Gastroesophageal sphincter (tissue), 4 donors: ENCODE measurements around the gene CENPW. TPM values are rescaled to one million over a fixed set of nuclear protein-coding genes. Genes with fewer than 3 reads are reported as not detected.

Experiments used
- ATAC-seq: fragments of 150-250 bp; one replicate; pipeline ENCODE4 v1.9.1; 2016; ENCODE audit warnings: mild to moderate bottlenecking, moderate library complexity
- H3K27ac ChIP-seq, 4 donors: fragments of 200-600 bp; sonication (generic) in 3 of 4; 1 replicate in 3 of 4; 2 replicates in 1 of 4; pipeline ENCODE4 v1.5.1; 2016 to 2019
- H3K27me3 ChIP-seq: fragments of 200-600 bp; sonication (generic); one replicate; pipeline ENCODE4 v1.5.1; 2019
- H3K36me3 ChIP-seq, 2 donors: fragments of 200-600 bp; sonication (generic); one replicate each; pipeline ENCODE4 v1.5.1; 2019; ENCODE audit warnings: control low read depth in 1 of 2
- H3K4me1 ChIP-seq, 3 donors: fragments of 200-600 bp; sonication (generic); 1 replicate in 2 of 3; 2 replicates in 1 of 3; pipeline ENCODE4 v1.5.1; 2016 to 2019; ENCODE audit warnings: control low read depth in 2 of 3
- H3K4me3 ChIP-seq, 2 donors: fragments of 200-600 bp; sonication (generic); one replicate each; pipeline ENCODE4 v1.5.1; 2019; ENCODE audit warnings: mild to moderate bottlenecking in 1 of 2, moderate library complexity in 1 of 2
- H3K9me3 ChIP-seq, 3 donors: fragments of 200-600 bp; sonication (generic); one replicate each; pipeline ENCODE4 v1.5.1; 2017 to 2019; ENCODE audit warnings: control low read depth in 2 of 3
- CTCF ChIP-seq, 4 experiments: fragments of 200-600 bp in 2 of 4; fragments of 450-650 bp in 2 of 4; sonication (generic) in 1 of 4; IDR thresholded peaks; one replicate each; pipeline ENCODE4 v1.5.1; 2017 to 2019; ENCODE audit warnings: antibody characterized with exemption in 4 of 4, mild to moderate bottlenecking in 2 of 4, moderate library complexity in 2 of 4
- EP300 ChIP-seq: sonication (generic); formaldehyde crosslinking; IDR thresholded peaks from one replicate; pipeline ENCODE4 v1.6.1; 2017; ENCODE audit warnings: antibody characterized with exemption, mild to moderate bottlenecking
- POLR2A ChIP-seq, 2 donors: fragments of 450-650 bp; IDR thresholded peaks; one replicate each; pipeline ENCODE4 v1.6.1; 2017; ENCODE audit warnings: antibody characterized with exemption in 2 of 2, mild to moderate bottlenecking in 2 of 2, moderate library complexity in 1 of 2
- POLR2AphosphoS5 ChIP-seq: sonication (generic); formaldehyde crosslinking; IDR thresholded peaks from one replicate; pipeline ENCODE4 v1.6.1; 2017; ENCODE audit warnings: antibody characterized with exemption
- WGBS, 2 donors: methylation state at CpG; one replicate each; pipeline ENCODE4 v1.1.5; 2018; ENCODE audit warnings: low coverage in 1 of 2; 5-methylcytosine and 5-hydroxymethylcytosine counted together
- total RNA-seq, 4 donors: library from RNA; depleted of rRNA; stranded (reverse); fragments of >200 nt; gene quantifications; one replicate each; pipeline ENCODE4 v1.1.0, GENCODE V29; 2016

CENPW gene
- 10 to 100 TPM in 1 of 4 donors, 1 to 10 TPM in 2, under 1 TPM in 1; 0.69 to 14.3 (median 4.9) TPM for total RNA-seq

- Histone ChIP-seq H3K27me3 (no peaks in the 10 kb centered on the region), H3K4me1 (peaks cover 8 to 25% (median 10%) of the 10 kb centered on the region in 3 donors), H3K36me3 (no peaks in the 10 kb centered on the region), H3K27ac (peak within 1 kb of the TSS; percentile 9 to 81 (median 42)), H3K9me3 (no peaks in the 10 kb centered on the region), H3K4me3 (peak within 1 kb of the TSS; percentile 60 to 68)
- ATAC-seq = peak; percentile 58
- TF ChIP-seq POLR2A (IDR thresholded peaks at IDR 0.05) = no peak
- peak; percentile 68 for TF ChIP-seq POLR2AphosphoS5
- TF ChIP-seq EP300 = no peak
- peak in 1 of 4 experiments; percentile 10 for TF ChIP-seq CTCF (IDR thresholded peaks at IDR 0.05)
- 4 to 5% methylated on average over 12 to 33 of the region's 46 CpGs for WGBS, 2 donors
These were observed at the start of gene CENPW for GRCh38 chr6:126339796-126340609. CENPW (plus strand) TSS chr6:126340115; CDS start chr6:126340274, 159 bp downstream.

- Histone ChIP-seq H3K36me3 (no peaks in the 10 kb centered on the region), H3K4me1 (no peaks in the 10 kb centered on the region), H3K27ac (no peak overlapping the region), H3K9me3 (no peaks in the 10 kb centered on the region), H3K27me3 (no peaks in the 10 kb centered on the region), H3K4me3 (no peak overlapping the region)
- peak; percentile 67 for TF ChIP-seq POLR2AphosphoS5
- no peak for TF ChIP-seq CTCF (IDR thresholded peaks at IDR 0.05)
- ATAC-seq = peak; percentile 50
These were observed 45.9 kb upstream of the CENPW start for GRCh38 chr6:126293891-126294524.

- H3K4me3 ChIP-seq = no peak overlapping the region
- no peak for ATAC-seq
- WGBS, 2 donors = 47 to 60% methylated on average over 2 to 3 of the region's 3 CpGs
- no peaks in the 10 kb centered on the region for H3K36me3 ChIP-seq
- H3K27me3 ChIP-seq = no peaks in the 10 kb centered on the region
- TF ChIP-seq POLR2AphosphoS5 (no peak), CTCF (IDR thresholded peaks at IDR 0.05) (no peak)
- H3K4me1 ChIP-seq = no peaks in the 10 kb centered on the region
- no peak overlapping the region for H3K27ac ChIP-seq
- H3K9me3 ChIP-seq = no peaks in the 10 kb centered on the region
These were observed 39.8 kb upstream of the CENPW start for GRCh38 chr6:126300126-126300525.

GRCh38 chr6:126300735-126301134 is 39.2 kb upstream of the CENPW start:
- no peak for TF ChIP-seq EP300
- TF ChIP-seq CTCF (IDR thresholded peaks at IDR 0.05) = no peak
- no peak for TF ChIP-seq POLR2A (IDR thresholded peaks at IDR 0.05)
- TF ChIP-seq POLR2AphosphoS5 = no peak
- no peaks in the 10 kb centered on the region for H3K27me3 ChIP-seq
- no peaks in the 10 kb centered on the region for H3K36me3 ChIP-seq
- no peak overlapping the region for H3K27ac ChIP-seq
- no peak overlapping the region for H3K4me3 ChIP-seq
- no peaks in the 10 kb centered on the region for H3K9me3 ChIP-seq
- ATAC-seq = no peak
- H3K4me1 ChIP-seq = no peaks in the 10 kb centered on the region

GRCh38 chr6:126302191-126302590 is 37.7 kb upstream of the CENPW start:
- Histone ChIP-seq H3K4me1 (no peaks in the 10 kb centered on the region), H3K36me3 (no peaks in the 10 kb centered on the region), H3K27me3 (no peaks in the 10 kb centered on the region), H3K27ac (no peak overlapping the region), H3K4me3 (no peak overlapping the region), H3K9me3 (no peaks in the 10 kb centered on the region)
- TF ChIP-seq EP300 (no peak), POLR2A (IDR thresholded peaks at IDR 0.05) (no peak), POLR2AphosphoS5 (no peak), CTCF (IDR thresholded peaks at IDR 0.05) (no peak)
- no peak for ATAC-seq
